Large intestine (tissue), 3 donors: ENCODE data around the gene PDE4D. TPM values are rescaled to one million over a fixed set of nuclear protein-coding genes. Genes with fewer than 3 reads are reported as not detected.

ENCODE experiments used
- DNase-seq, 2 donors: peaks; one replicate each; pipeline versions ENCODE4 v3.0.0 to v3.0.0-alpha.2; 2013
- H3K27ac ChIP-seq: one replicate; pipeline ENCODE4 v1.5.1; 2013; ENCODE audit warnings: low read length
- H3K27me3 ChIP-seq: 2 replicates; pipeline ENCODE4 v1.6.1; 2013; ENCODE audit warnings: low read length; ENCODE audit not compliant: control insufficient read depth, insufficient read depth
- H3K36me3 ChIP-seq: 2 replicates; pipeline ENCODE4 v1.6.1; 2013; ENCODE audit warnings: low read length; ENCODE audit not compliant: control insufficient read depth, insufficient read depth
- H3K4me1 ChIP-seq: one replicate; pipeline ENCODE4 v1.6.1; 2013; ENCODE audit warnings: low read length; ENCODE audit not compliant: control insufficient read depth, insufficient read depth
- H3K4me3 ChIP-seq: one replicate; pipeline ENCODE4 v1.5.1; 2013; ENCODE audit warnings: low read length
- H3K9me3 ChIP-seq: one replicate; pipeline ENCODE4 v1.6.1; 2013; ENCODE audit warnings: mild to moderate bottlenecking, low read depth, low read length, moderate library complexity; ENCODE audit not compliant: control insufficient read depth
- WGBS: methylation state at CpG from one replicate; pipeline ENCODE4 v1.1.5; 2013; ENCODE audit warnings: low lambda C conversion rate; ENCODE audit not compliant: insufficient coverage; 5-methylcytosine and 5-hydroxymethylcytosine counted together
- polyA plus RNA-seq: library from polyadenylated mRNA; unstranded; fragments of 120-200 nt; gene quantifications from one replicate; pipeline ENCODE4 v1.2.1, GENCODE V29; 2013

The PDE4D gene
- polyA plus RNA-seq, 1 donor = 13.5 TPM

GRCh38 chr5:59525957-59526356, 367.6 kb downstream of the PDE4D start:
- Histone ChIP-seq H3K9me3 (no peaks in the 10 kb centered on the region), H3K4me3 (no peak overlapping the region), H3K27me3 (no peaks in the 10 kb centered on the region), H3K4me1 (peaks cover 31% of the 10 kb centered on the region), H3K36me3 (no peaks in the 10 kb centered on the region), H3K27ac (peak overlapping the region; percentile 38)
- DNase-seq = no peak
- WGBS = no CpG with 5 or more reads among the region's 1 CpG

GRCh38 chr5:59525311-59525710, 368.2 kb downstream of the PDE4D start:
- H3K27ac ChIP-seq = peak overlapping the region; percentile 38
- H3K9me3 ChIP-seq = no peaks in the 10 kb centered on the region
- no peaks in the 10 kb centered on the region for H3K36me3 ChIP-seq
- H3K27me3 ChIP-seq = no peaks in the 10 kb centered on the region
- DNase-seq = peak; percentile 70 to 84
- no peak overlapping the region for H3K4me3 ChIP-seq
- WGBS = no CpG with 5 or more reads among the region's 3 CpGs
- H3K4me1 ChIP-seq = peaks cover 31% of the 10 kb centered on the region

- WGBS = 20% methylated on average over 1 of the region's 3 CpGs
- peaks cover 31% of the 10 kb centered on the region for H3K4me1 ChIP-seq
- no peak overlapping the region for H3K4me3 ChIP-seq
- no peaks in the 10 kb centered on the region for H3K9me3 ChIP-seq
- peak overlapping the region; percentile 20 for H3K27ac ChIP-seq
- H3K27me3 ChIP-seq = no peaks in the 10 kb centered on the region
- no peaks in the 10 kb centered on the region for H3K36me3 ChIP-seq
- peak; percentile 59 to 69 for DNase-seq
These were observed 371.2 kb downstream of the PDE4D start for GRCh38 chr5:59522201-59522831.

GRCh38 chr5:59521476-59521875, 372.1 kb downstream of the PDE4D start:
- H3K4me1 ChIP-seq = peaks cover 29% of the 10 kb centered on the region
- no peaks in the 10 kb centered on the region for H3K27me3 ChIP-seq
- H3K27ac ChIP-seq = no peak overlapping the region
- no peaks in the 10 kb centered on the region for H3K9me3 ChIP-seq
- no peaks in the 10 kb centered on the region for H3K36me3 ChIP-seq
- H3K4me3 ChIP-seq = no peak overlapping the region
- DNase-seq = no peak

GRCh38 chr5:59519338-59519737, 374.2 kb downstream of the PDE4D start:
- no peaks in the 10 kb centered on the region for H3K36me3 ChIP-seq
- WGBS = 100% methylated on average over 3 of the region's 5 CpGs

GRCh38 chr5:59517926-59518585, 375.5 kb downstream of the PDE4D start:
- Histone ChIP-seq H3K36me3 (no peaks in the 10 kb centered on the region), H3K27me3 (no peaks in the 10 kb centered on the region), H3K4me3 (no peak overlapping the region), H3K27ac (no peak overlapping the region), H3K4me1 (peaks cover 14% of the 10 kb centered on the region), H3K9me3 (no peaks in the 10 kb centered on the region)
- no peak for DNase-seq
- WGBS = 83% methylated on average over 1 of the region's 3 CpGs

More at GRCh38 chr5:59519338-59519737, 374.2 kb downstream of the PDE4D start:
- H3K27ac ChIP-seq = no peak overlapping the region
- no peak for DNase-seq
- peaks cover 16% of the 10 kb centered on the region for H3K4me1 ChIP-seq
- H3K27me3 ChIP-seq = no peaks in the 10 kb centered on the region
- no peak overlapping the region for H3K4me3 ChIP-seq
- no peaks in the 10 kb centered on the region for H3K9me3 ChIP-seq

- 100% methylated on average over 1 of the region's 3 CpGs for WGBS
- no peaks in the 10 kb centered on the region for H3K9me3 ChIP-seq
- no peak overlapping the region for H3K27ac ChIP-seq
- H3K36me3 ChIP-seq = no peaks in the 10 kb centered on the region
- no peaks in the 10 kb centered on the region for H3K27me3 ChIP-seq
- H3K4me1 ChIP-seq = no peaks in the 10 kb centered on the region
- no peak overlapping the region for H3K4me3 ChIP-seq
- DNase-seq = no peak
These were observed 377.4 kb downstream of the PDE4D start for GRCh38 chr5:59516161-59516560.

GRCh38 chr5:59506285-59506877, 387.1 kb downstream of the PDE4D start:
- H3K27me3 ChIP-seq = no peaks in the 10 kb centered on the region
- no peaks in the 10 kb centered on the region for H3K9me3 ChIP-seq
- no peaks in the 10 kb centered on the region for H3K36me3 ChIP-seq
- H3K4me1 ChIP-seq = no peaks in the 10 kb centered on the region
- H3K27ac ChIP-seq = no peak overlapping the region
- no peak for DNase-seq
- WGBS = 67% methylated on average over 1 of the region's 1 CpG
- H3K4me3 ChIP-seq = no peak overlapping the region

- H3K27ac ChIP-seq = no peak overlapping the region
- DNase-seq = no peak
- no peaks in the 10 kb centered on the region for H3K9me3 ChIP-seq
- no peaks in the 10 kb centered on the region for H3K4me1 ChIP-seq
- no peaks in the 10 kb centered on the region for H3K27me3 ChIP-seq
- H3K36me3 ChIP-seq = no peaks in the 10 kb centered on the region
- H3K4me3 ChIP-seq = no peak overlapping the region
These were observed 389.5 kb downstream of the PDE4D start for GRCh38 chr5:59504043-59504442.

GRCh38 chr5:59503220-59503619, 390.3 kb downstream of the PDE4D start:
- no CpG with 5 or more reads among the region's 1 CpG for WGBS
- Histone ChIP-seq H3K4me1 (no peaks in the 10 kb centered on the region), H3K9me3 (no peaks in the 10 kb centered on the region), H3K27ac (no peak overlapping the region), H3K36me3 (no peaks in the 10 kb centered on the region), H3K27me3 (no peaks in the 10 kb centered on the region), H3K4me3 (no peak overlapping the region)
- peak; percentile 6 to 46 for DNase-seq

GRCh38 chr5:59501316-59501715, 392.2 kb downstream of the PDE4D start:
- H3K9me3 ChIP-seq = no peaks in the 10 kb centered on the region
- DNase-seq = no peak
- no peak overlapping the region for H3K4me3 ChIP-seq
- WGBS = 100% methylated on average over 1 of the region's 1 CpG
- H3K27ac ChIP-seq = no peak overlapping the region
- no peaks in the 10 kb centered on the region for H3K27me3 ChIP-seq
- no peaks in the 10 kb centered on the region for H3K4me1 ChIP-seq
- no peaks in the 10 kb centered on the region for H3K36me3 ChIP-seq
